Glutamatergic neuron (in vitro differentiated cells): ENCODE results near the gene ALDH16A1. TPM values are rescaled to one million over a fixed set of nuclear protein-coding genes. Genes with fewer than 3 reads are reported as not detected.
A peak's percentile ranks its signal among the peaks of the same experiment; 100 is the strongest.

Source experiments
- microRNA-seq: library from miRNA; unstranded; fragments of <30 nt; microRNA quantifications from one replicate; pipeline ENCODE4, GENCODE V29; 2020; ENCODE audit not compliant: unreplicated experiment
- total RNA-seq: library from RNA; stranded (reverse); fragmentation: NEBNext Ultra II Directional; extraction: Animal tissue kit (Norgen Biotek cat#: 25700); gene quantifications from one replicate; pipeline ENCODE4 v1.2.1, GENCODE V29; 2021; ENCODE audit not compliant: unreplicated experiment

ALDH16A1 gene
- total RNA-seq, 1 donor from 2014 or later, result 28.6 TPM

Small RNAs within 50 kb of the gene (microRNA-seq; reads per million reads assigned to microRNA genes)
- gene MIR150, result 7.3 reads per million, percentile 40 among the genes with 10 or more reads in this experiment

Other genes starting within 250 kb of the ALDH16A1 start
- 6.6 TPM for gene SLC6A16, start 128.0 kb upstream of the ALDH16A1 start, total RNA-seq
- gene CD37, start 117.8 kb upstream of the ALDH16A1 start, total RNA-seq, result not detected
- gene TEAD2, start 90.8 kb upstream of the ALDH16A1 start, total RNA-seq, result 140 TPM
- 2.8 TPM for gene DKKL1, start 89.3 kb upstream of the ALDH16A1 start, total RNA-seq
- 0.49 TPM for gene KASH5, start 65.0 kb upstream of the ALDH16A1 start, total RNA-seq
- 2.5 TPM for gene PTH2, start 29.8 kb upstream of the ALDH16A1 start, total RNA-seq
- gene GFY, start 27.8 kb upstream of the ALDH16A1 start, total RNA-seq, result 0.88 TPM
- 188 TPM for gene SLC17A7, start 11.7 kb upstream of the ALDH16A1 start, total RNA-seq
- 104 TPM for gene PIH1D1, start 1.4 kb upstream of the ALDH16A1 start, total RNA-seq
- gene FLT3LG, start 21.0 kb downstream of the ALDH16A1 start, total RNA-seq, result 13.1 TPM
- 1,648 TPM for gene RPL13A, start 34.4 kb downstream of the ALDH16A1 start, total RNA-seq
- gene RPS11, start 43.2 kb downstream of the ALDH16A1 start, total RNA-seq, result 1,862 TPM
- 8.9 TPM for gene FCGRT, start 59.4 kb downstream of the ALDH16A1 start, total RNA-seq
- 2.5 TPM for gene RCN3, start 74.8 kb downstream of the ALDH16A1 start, total RNA-seq
- 94.4 TPM for gene NOSIP, start 127.3 kb downstream of the ALDH16A1 start, total RNA-seq
- 0.29 TPM for gene PRRG2, start 128.1 kb downstream of the ALDH16A1 start, total RNA-seq
- gene PRR12, start 138.0 kb downstream of the ALDH16A1 start, total RNA-seq, result 39.2 TPM
- 4.7 TPM for gene RRAS, start 186.9 kb downstream of the ALDH16A1 start, total RNA-seq
- 84.4 TPM for gene SCAF1, start 189.0 kb downstream of the ALDH16A1 start, total RNA-seq
- 40.1 TPM for gene IRF3, start 212.6 kb downstream of the ALDH16A1 start, total RNA-seq
- 7.5 TPM for gene BCL2L12, start 212.7 kb downstream of the ALDH16A1 start, total RNA-seq
- 177 TPM for gene PRMT1, start 224.0 kb downstream of the ALDH16A1 start, total RNA-seq
- 3.2 TPM for gene ADM5, start 236.4 kb downstream of the ALDH16A1 start, total RNA-seq
- 133 TPM for gene CPT1C, start 237.9 kb downstream of the ALDH16A1 start, total RNA-seq